SJCRH30 (cell line): ENCODE results near the gene DCUN1D2. TPM values are rescaled to one million over a fixed set of nuclear protein-coding genes. Genes with fewer than 3 reads are reported as not detected.

Source experiments
- DNase-seq, 2 experiments: peaks; one replicate each; pipeline ENCODE4 v3.0.0-alpha.2; 2015 to 2020
- H3K27ac ChIP-seq: fragments of 250-450 bp; sonication (Bioruptor Pico); 2 replicates; pipeline ENCODE4 v1.5.1; 2020; ENCODE audit warnings: mild to moderate bottlenecking, moderate library complexity
- H3K27me3 ChIP-seq: fragments of 250-450 bp; sonication (Bioruptor Pico); 2 replicates; pipeline ENCODE4 v1.5.1; 2020; ENCODE audit warnings: mild to moderate bottlenecking, moderate library complexity
- H3K36me3 ChIP-seq: fragments of 250-450 bp; sonication (Bioruptor Pico); 2 replicates; pipeline ENCODE4 v1.5.1; 2020; ENCODE audit warnings: mild to moderate bottlenecking, moderate library complexity
- H3K4me1 ChIP-seq: fragments of 250-450 bp; sonication (Bioruptor Pico); 2 replicates; pipeline ENCODE4 v1.5.1; 2020; ENCODE audit warnings: mild to moderate bottlenecking, moderate library complexity
- H3K4me3 ChIP-seq: fragments of 250-450 bp; sonication (Bioruptor Pico); 2 replicates; pipeline ENCODE4 v1.5.1; 2020; ENCODE audit warnings: mild to moderate bottlenecking, moderate library complexity
- H3K9me3 ChIP-seq: fragments of 250-450 bp; sonication (Bioruptor Pico); replicated peaks from 2 replicates; pipeline ENCODE4 v1.5.1; 2020; ENCODE audit warnings: mild to moderate bottlenecking, moderate library complexity
- total RNA-seq: library from RNA; depleted of rRNA; stranded (reverse); fragments of >200 nt; shearing (Covaris generic); gene quantifications from 2 replicates; pipeline ENCODE4 v1.2.3, GENCODE V29; 2014; rRNA removed

DCUN1D2 gene
- 21.4 and 25.9 TPM in 2 replicates for total RNA-seq

DNA sequence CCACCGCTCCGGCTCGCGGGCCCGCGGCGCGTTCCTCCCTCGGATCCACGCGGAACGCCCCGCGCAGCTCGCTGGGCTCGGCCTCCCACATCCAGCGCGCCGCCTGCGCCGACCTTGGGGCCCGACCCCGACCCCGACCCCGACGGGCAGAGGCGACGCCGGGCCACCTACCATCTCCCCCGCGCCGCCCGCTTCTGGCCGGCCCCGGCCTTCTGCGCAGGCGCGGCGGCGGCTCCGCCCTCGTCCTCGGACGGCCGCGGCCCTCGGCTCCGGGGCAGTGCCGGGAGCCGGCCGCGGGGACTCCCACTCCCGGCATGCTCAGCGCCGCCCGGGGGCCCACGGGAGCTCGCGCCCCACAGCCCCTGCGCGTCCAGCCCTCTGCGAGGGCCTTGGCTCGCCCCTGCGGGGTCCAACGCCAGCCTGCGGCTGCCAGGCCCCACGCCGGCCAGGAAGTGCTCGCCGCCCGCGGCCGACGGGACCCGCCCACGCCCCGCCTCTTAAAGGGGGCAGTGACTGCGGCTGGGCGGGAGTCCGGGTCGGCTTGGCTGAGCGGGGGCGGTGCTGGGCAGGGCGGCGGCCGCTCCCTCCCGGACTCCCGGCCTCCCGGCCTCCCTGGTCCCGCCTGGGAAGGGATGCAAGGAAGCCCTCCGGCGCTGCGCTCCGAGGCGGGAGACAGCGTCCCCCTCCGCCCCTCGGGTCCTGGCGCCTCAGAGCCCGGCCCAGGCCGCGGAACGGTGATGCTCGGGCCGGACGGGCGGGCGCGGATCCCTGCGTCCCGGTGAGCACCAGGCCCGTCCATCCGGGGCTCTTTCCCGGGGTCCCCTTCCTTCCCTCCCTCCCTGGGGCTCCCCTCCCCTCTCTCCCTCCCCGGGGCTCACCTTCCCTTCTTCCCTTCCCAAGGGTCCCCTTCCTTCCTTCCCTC, at the start of gene DCUN1D2:
TSS of gene DCUN1D2 (minus strand) at position 216 of the 922 bp plus-strand sequence. CDS start at position 174, 42 bp downstream.
- H3K36me3 ChIP-seq: peaks cover 14% of the 10 kb centered on the region

DNA sequence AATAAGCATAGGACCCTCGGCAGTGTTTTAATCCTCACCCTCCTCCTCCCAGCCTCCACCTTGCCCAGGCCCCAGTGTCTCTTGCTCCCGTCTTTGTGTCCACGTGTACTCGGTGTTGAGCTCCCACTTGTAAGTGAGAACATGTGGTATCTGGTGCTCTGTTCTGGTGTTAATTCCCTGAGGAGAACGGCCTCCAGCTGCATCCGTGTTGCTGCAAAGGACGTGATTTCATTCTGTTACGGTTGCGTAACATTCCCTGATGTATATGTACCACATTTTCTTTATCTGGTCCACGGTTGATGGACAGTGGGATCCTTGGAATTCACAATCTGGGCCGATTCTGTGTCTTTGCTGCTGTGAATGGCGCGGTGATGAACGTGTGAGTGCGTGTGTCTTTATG, 49.3 kb upstream of the DCUN1D2 start:
- no peaks in the 10 kb centered on the region for H3K9me3 ChIP-seq
- DNase-seq: no peak
- H3K27ac ChIP-seq: no peak overlapping the region
- no peak overlapping the region for H3K4me3 ChIP-seq
- no peaks in the 10 kb centered on the region for H3K27me3 ChIP-seq
- H3K36me3 ChIP-seq: peaks cover 12% of the 10 kb centered on the region
- H3K4me1 ChIP-seq: peaks cover 4% of the 10 kb centered on the region

More for the DNA sequence above, at the start of gene DCUN1D2:
- Histone ChIP-seq H3K27ac (peak within 1 kb of the TSS; percentile 79), H3K4me3 (peak within 1 kb of the TSS; percentile 90), H3K9me3 (no peaks in the 10 kb centered on the region), H3K4me1 (peaks cover 27% of the 10 kb centered on the region), H3K27me3 (no peaks in the 10 kb centered on the region)
- DNase-seq: peak; percentile 93 to 94

DNA sequence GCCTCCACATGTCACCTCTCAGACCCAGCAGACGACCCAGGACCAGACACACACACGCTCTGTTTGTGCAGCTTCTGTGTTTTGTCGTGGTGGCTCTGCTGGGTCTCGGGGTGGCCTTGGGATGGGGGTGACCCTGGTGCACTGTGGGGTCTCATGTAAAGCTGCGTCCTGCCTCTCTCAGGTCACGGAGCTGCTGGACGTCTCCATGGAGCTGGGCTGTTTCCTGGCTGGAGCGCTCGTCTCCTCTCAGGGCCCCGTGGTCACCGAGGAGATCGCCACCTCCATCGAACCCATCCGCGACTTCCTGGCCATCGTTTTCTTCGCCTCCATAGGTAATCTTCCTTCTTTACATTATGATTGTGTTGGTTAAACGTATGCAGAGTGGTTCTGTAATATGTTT, 48.7 kb upstream of the DCUN1D2 start:
- no peaks in the 10 kb centered on the region for H3K9me3 ChIP-seq
- no peaks in the 10 kb centered on the region for H3K27me3 ChIP-seq
- H3K4me1 ChIP-seq: no peaks in the 10 kb centered on the region
- DNase-seq: no peak
- no peak overlapping the region for H3K27ac ChIP-seq
- H3K36me3 ChIP-seq: peaks cover 15% of the 10 kb centered on the region
- no peak overlapping the region for H3K4me3 ChIP-seq

DNA sequence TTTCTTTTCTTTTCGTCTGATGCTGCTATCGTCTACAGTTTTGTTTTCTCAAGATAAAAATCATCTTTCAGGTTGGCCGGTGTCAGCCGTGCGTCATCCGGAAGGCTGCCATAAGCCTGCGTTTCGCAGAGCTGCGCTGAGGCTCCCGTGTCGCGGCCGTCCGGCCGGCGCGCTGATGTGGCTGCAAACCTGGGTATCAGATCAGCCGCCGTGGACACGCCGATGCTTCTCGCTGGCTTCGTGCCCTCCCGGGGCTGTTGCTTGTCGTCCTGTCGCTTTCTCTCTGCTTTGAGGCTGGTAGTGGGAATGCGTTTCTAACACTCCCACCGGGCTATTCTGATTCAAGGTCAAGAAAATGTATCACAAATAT, 48.2 kb upstream of the DCUN1D2 start:
- DNase-seq: no peak
- Histone ChIP-seq H3K27me3 (no peaks in the 10 kb centered on the region), H3K4me1 (no peaks in the 10 kb centered on the region), H3K9me3 (no peaks in the 10 kb centered on the region), H3K27ac (no peak overlapping the region), H3K36me3 (peaks cover 20% of the 10 kb centered on the region), H3K4me3 (no peak overlapping the region)

- Histone ChIP-seq H3K27me3 (no peaks in the 10 kb centered on the region), H3K4me3 (no peak overlapping the region), H3K9me3 (no peaks in the 10 kb centered on the region), H3K36me3 (peaks cover 20% of the 10 kb centered on the region), H3K27ac (no peak overlapping the region), H3K4me1 (no peaks in the 10 kb centered on the region)
- no peak for DNase-seq
Observed at GRCh38 chr13:113537909-113538688, 47.6 kb upstream of the DCUN1D2 start.

GRCh38 chr13:113537205-113537604, 46.7 kb upstream of the DCUN1D2 start:
- peaks cover 17% of the 10 kb centered on the region for H3K36me3 ChIP-seq
- peaks cover 3% of the 10 kb centered on the region; the same call in 1 of the 2 replicates for H3K4me1 ChIP-seq
- no peak overlapping the region for H3K27ac ChIP-seq
- H3K4me3 ChIP-seq: no peak overlapping the region
- H3K9me3 ChIP-seq: no peaks in the 10 kb centered on the region
- no peaks in the 10 kb centered on the region for H3K27me3 ChIP-seq
- no peak for DNase-seq

GRCh38 chr13:113536461-113537110, 46.1 kb upstream of the DCUN1D2 start:
- H3K36me3 ChIP-seq: peaks cover 20% of the 10 kb centered on the region
- H3K4me1 ChIP-seq: peaks cover 9% of the 10 kb centered on the region

DNA sequence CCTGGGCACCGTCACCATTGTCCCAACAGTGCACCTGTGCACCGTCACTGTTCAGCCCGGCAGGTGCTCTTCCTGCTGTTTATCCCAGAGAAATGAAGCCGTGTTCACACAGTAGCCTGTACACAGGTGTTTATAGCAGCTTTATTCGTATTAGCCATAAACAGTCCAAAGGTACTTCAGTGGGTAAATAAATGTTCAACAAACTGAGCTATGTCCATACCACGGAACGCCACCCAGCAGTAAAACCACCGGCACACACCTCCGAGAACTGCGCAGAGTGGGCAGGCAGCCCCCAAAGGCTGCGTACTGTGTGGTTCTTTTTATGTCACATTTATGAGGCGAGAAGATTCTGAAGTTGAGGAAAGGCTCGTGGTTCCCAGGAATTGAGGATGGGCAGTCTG, 44.9 kb upstream of the DCUN1D2 start:
- Histone ChIP-seq H3K27ac (no peak overlapping the region), H3K36me3 (peaks cover 18% of the 10 kb centered on the region), H3K9me3 (no peaks in the 10 kb centered on the region), H3K4me1 (peaks cover 10% of the 10 kb centered on the region), H3K4me3 (no peak overlapping the region), H3K27me3 (no peaks in the 10 kb centered on the region)
- DNase-seq: no peak

More at GRCh38 chr13:113536461-113537110, 46.1 kb upstream of the DCUN1D2 start:
- DNase-seq: no peak
- Histone ChIP-seq H3K27me3 (no peaks in the 10 kb centered on the region), H3K4me3 (no peak overlapping the region), H3K27ac (no peak overlapping the region), H3K9me3 (no peaks in the 10 kb centered on the region)

- H3K27me3 ChIP-seq: no peaks in the 10 kb centered on the region
- H3K4me1 ChIP-seq: peaks cover 10% of the 10 kb centered on the region
- H3K4me3 ChIP-seq: no peak overlapping the region
- H3K9me3 ChIP-seq: no peaks in the 10 kb centered on the region
- H3K27ac ChIP-seq: no peak overlapping the region
- no peak for DNase-seq
- H3K36me3 ChIP-seq: peaks cover 21% of the 10 kb centered on the region
Observed at GRCh38 chr13:113534236-113534860, 43.8 kb upstream of the DCUN1D2 start.

DNA sequence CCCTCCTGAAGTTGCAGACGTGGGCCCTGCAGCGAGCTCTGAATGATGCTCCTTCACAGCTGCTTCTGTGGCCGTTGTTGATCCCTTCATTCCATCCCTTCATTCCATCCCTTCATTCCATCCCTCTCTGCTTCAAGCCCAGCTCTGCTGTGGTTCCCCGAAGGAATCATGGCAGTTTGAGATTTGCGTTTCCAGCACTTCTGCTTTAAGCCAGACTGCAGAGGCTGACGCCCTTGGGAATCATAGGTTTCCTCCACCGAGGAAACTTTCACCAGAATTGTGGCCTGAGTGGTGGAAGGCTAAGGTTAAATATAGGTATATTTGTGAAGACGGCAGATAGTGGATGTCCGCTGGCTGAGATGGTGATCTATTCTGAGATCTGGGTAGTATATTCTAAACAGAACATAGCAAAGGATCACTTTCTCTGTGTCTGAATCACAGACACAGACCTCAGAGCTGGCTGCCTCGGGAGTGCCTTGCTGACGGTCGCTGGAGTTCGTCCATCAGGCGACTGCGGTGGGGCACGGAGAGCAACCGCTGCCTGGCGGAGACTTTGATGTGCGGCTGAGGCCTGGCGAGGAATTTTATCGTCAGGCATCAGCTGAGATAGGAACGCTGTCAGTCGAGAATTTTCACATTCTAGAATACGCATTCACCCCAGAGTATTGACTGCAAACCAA, 42.8 kb upstream of the DCUN1D2 start:
- H3K27me3 ChIP-seq: no peaks in the 10 kb centered on the region
- no peaks in the 10 kb centered on the region for H3K9me3 ChIP-seq
- DNase-seq: no peak
- H3K4me3 ChIP-seq: no peak overlapping the region
- H3K36me3 ChIP-seq: peaks cover 25% of the 10 kb centered on the region
- H3K27ac ChIP-seq: no peak overlapping the region; the same call in 1 of the 2 replicates
- peaks cover 16% of the 10 kb centered on the region for H3K4me1 ChIP-seq

GRCh38 chr13:113532156-113532806, 41.8 kb upstream of the DCUN1D2 start:
- Histone ChIP-seq H3K36me3 (peaks cover 28% of the 10 kb centered on the region), H3K4me3 (no peak overlapping the region), H3K27ac (peak overlapping the region; percentile 41; the same call in 1 of the 2 replicates), H3K4me1 (peaks cover 26% of the 10 kb centered on the region), H3K9me3 (no peaks in the 10 kb centered on the region), H3K27me3 (no peaks in the 10 kb centered on the region)
- peak; percentile 46 to 69 for DNase-seq

- Histone ChIP-seq H3K4me1 (peaks cover 30% of the 10 kb centered on the region), H3K36me3 (peaks cover 35% of the 10 kb centered on the region), H3K9me3 (no peaks in the 10 kb centered on the region), H3K27ac (no peak overlapping the region; the same call in 1 of the 2 replicates), H3K27me3 (no peaks in the 10 kb centered on the region), H3K4me3 (no peak overlapping the region)
- no peak for DNase-seq
Observed at GRCh38 chr13:113531041-113531873, 40.7 kb upstream of the DCUN1D2 start.

- Histone ChIP-seq H3K4me3 (no peak overlapping the region), H3K36me3 (peaks cover 36% of the 10 kb centered on the region)
- no peak for DNase-seq
Observed at GRCh38 chr13:113528813-113529180, 38.3 kb upstream of the DCUN1D2 start.

More at GRCh38 chr13:113528813-113529180, 38.3 kb upstream of the DCUN1D2 start:
- Histone ChIP-seq H3K27ac (peak overlapping the region; percentile 35; the same call in 1 of the 2 replicates), H3K9me3 (no peaks in the 10 kb centered on the region), H3K4me1 (peaks cover 30% of the 10 kb centered on the region), H3K27me3 (no peaks in the 10 kb centered on the region)
